HepG2 (cell line): ENCODE measurements around the gene RPS25. TPM values are rescaled to one million over a fixed set of nuclear protein-coding genes. Genes with fewer than 3 reads are reported as not detected.
A peak's percentile ranks its signal among the peaks of the same experiment; 100 is the strongest.

Experiments used
- ERF ChIP-seq: IDR thresholded peaks from 2 replicates; pipeline ENCODE4 v1.6.1; 2018; ENCODE audit warnings: missing biosample characterization, missing genetic modification reagents
- HNF4A ChIP-seq: sonication (generic); formaldehyde crosslinking; IDR thresholded peaks from 2 replicates; pipeline ENCODE4 v1.4.0; 2020; ENCODE audit warnings: missing genetic modification reagents
- HOXA3 ChIP-seq: sonication (generic); formaldehyde crosslinking; IDR thresholded peaks from 2 replicates; pipeline ENCODE4 v1.5.0; 2020; ENCODE audit warnings: missing genetic modification reagents
- HOXA5 ChIP-seq: sonication (generic); formaldehyde crosslinking; IDR thresholded peaks from 2 replicates; pipeline ENCODE4 v1.4.0; 2020; ENCODE audit warnings: missing genetic modification reagents
- SOX6 ChIP-seq, 2 experiments: fragments of 450-650 bp in 1 of 2; sonication (generic) in 1 of 2; formaldehyde crosslinking in 1 of 2; IDR thresholded peaks; 2 replicates each; pipeline versions ENCODE4 v1.4.0 to v1.6.1; 2017 to 2020; ENCODE audit warnings: antibody characterized with exemption in 1 of 2, mild to moderate bottlenecking in 1 of 2, missing genetic modification reagents in 1 of 2
- ZNF17 ChIP-seq: sonication (generic); formaldehyde crosslinking; IDR thresholded peaks from 2 replicates; pipeline ENCODE4 v1.5.0; 2020; ENCODE audit warnings: mild to moderate bottlenecking, missing genetic modification reagents
- polyA plus RNA-seq, 8 experiments: library from polyadenylated mRNA; depleted of rRNA in 3 of 8; stranded (reverse) in 7 of 8; unstranded in 1 of 8; fragments of >200 nt; fragmentation: Illumina TruSeq in 4 of 8; extraction: Trizol in 4 of 8; gene quantifications; 2 replicates each; pipeline versions ENCODE4 v1.2.1 to v1.2.3, GENCODE V29; 2011 to 2016; ENCODE audit warnings: low read depth in 4 of 8, missing spikeins in 1 of 8, mixed read lengths in 1 of 8; ENCODE audit not compliant: insufficient read depth in 1 of 8
- total RNA-seq, 5 experiments: library from RNA; depleted of rRNA; stranded (reverse); fragments of >200 nt; fragmentation: Illumina TruSeq; extraction: Trizol; gene quantifications; 2 replicates each; pipeline ENCODE4 v1.2.3, GENCODE V29; 2016; ENCODE audit warnings: low read depth in 1 of 5
- TF ChIP-seq, protein P1 (sequence below): sonication (generic); formaldehyde crosslinking; IDR thresholded peaks from 2 replicates; pipeline ENCODE4 v1.4.0; 2020; ENCODE audit warnings: mild to moderate bottlenecking, missing genetic modification reagents, borderline replicate concordance
- TF ChIP-seq, protein P2 (sequence below): sonication (generic); formaldehyde crosslinking; IDR thresholded peaks from 2 replicates; pipeline ENCODE4 v1.8.0; 2022; ENCODE audit warnings: mild to moderate bottlenecking, missing genetic modification reagents, moderate library complexity
- TF ChIP-seq, protein P3 (sequence below): sonication (generic); formaldehyde crosslinking; IDR thresholded peaks from 2 replicates; pipeline ENCODE4 v1.5.0; 2020; ENCODE audit warnings: missing genetic modification reagents
- TF ChIP-seq, protein P4 (sequence below): sonication (generic); formaldehyde crosslinking; conservative IDR thresholded peaks from 2 replicates; pipeline ENCODE4 v1.4.0; 2020; ENCODE audit warnings: mild to moderate bottlenecking, missing genetic modification reagents, moderate library complexity
- TF ChIP-seq, protein P5 (sequence below): sonication (generic); formaldehyde crosslinking; IDR thresholded peaks from 2 replicates; pipeline ENCODE4 v1.4.0; 2020; ENCODE audit warnings: missing genetic modification reagents, mild to moderate bottlenecking, borderline replicate concordance
- TF ChIP-seq, protein P6 (sequence below): IDR thresholded peaks from 2 replicates; pipeline ENCODE4 v1.6.1; 2016; ENCODE audit warnings: missing compliant biosample characterization, missing genetic modification reagents, borderline replicate concordance

The RPS25 gene
- total and polyA plus RNA-seq, 2 of the 13 experiments (the other 11 are each of a cell fraction or from before 2014, with no cell fraction given): 839 to 1,415 TPM

DNA sequence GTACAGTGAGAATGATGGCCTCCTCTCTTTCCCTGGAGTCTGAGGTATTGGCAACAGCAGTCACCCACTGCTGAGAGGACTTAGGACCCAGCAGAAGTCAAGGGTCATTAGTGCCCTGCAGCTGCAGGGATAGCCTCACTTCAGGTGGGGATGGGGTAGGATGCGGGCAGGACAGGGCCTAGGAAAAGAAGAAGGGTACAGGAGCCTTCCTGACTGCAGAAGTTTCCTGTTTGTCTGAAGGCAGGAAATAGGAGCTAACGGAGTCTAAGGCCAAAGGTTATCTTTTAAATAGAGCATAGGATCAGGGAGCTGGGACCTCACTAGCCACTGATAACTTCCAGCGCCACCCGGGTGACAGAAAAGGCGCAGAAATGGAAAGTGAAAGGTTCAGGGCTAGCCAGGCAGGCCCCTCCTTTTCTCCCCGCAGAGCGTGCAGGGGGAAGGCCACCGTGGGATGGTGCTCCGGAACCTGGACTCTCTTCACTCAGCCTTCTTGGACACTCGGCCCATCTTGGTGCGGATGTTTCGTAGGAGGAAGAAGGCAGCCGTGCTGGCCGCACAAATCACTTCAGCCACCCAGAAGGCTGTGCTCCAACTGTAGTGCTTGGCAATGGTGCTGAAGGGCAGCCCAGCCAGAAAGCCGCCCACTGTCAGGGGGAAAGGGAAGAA is 6.4 kb upstream of the RPS25 start (continued):
- TF ChIP-seq, protein P1, sequence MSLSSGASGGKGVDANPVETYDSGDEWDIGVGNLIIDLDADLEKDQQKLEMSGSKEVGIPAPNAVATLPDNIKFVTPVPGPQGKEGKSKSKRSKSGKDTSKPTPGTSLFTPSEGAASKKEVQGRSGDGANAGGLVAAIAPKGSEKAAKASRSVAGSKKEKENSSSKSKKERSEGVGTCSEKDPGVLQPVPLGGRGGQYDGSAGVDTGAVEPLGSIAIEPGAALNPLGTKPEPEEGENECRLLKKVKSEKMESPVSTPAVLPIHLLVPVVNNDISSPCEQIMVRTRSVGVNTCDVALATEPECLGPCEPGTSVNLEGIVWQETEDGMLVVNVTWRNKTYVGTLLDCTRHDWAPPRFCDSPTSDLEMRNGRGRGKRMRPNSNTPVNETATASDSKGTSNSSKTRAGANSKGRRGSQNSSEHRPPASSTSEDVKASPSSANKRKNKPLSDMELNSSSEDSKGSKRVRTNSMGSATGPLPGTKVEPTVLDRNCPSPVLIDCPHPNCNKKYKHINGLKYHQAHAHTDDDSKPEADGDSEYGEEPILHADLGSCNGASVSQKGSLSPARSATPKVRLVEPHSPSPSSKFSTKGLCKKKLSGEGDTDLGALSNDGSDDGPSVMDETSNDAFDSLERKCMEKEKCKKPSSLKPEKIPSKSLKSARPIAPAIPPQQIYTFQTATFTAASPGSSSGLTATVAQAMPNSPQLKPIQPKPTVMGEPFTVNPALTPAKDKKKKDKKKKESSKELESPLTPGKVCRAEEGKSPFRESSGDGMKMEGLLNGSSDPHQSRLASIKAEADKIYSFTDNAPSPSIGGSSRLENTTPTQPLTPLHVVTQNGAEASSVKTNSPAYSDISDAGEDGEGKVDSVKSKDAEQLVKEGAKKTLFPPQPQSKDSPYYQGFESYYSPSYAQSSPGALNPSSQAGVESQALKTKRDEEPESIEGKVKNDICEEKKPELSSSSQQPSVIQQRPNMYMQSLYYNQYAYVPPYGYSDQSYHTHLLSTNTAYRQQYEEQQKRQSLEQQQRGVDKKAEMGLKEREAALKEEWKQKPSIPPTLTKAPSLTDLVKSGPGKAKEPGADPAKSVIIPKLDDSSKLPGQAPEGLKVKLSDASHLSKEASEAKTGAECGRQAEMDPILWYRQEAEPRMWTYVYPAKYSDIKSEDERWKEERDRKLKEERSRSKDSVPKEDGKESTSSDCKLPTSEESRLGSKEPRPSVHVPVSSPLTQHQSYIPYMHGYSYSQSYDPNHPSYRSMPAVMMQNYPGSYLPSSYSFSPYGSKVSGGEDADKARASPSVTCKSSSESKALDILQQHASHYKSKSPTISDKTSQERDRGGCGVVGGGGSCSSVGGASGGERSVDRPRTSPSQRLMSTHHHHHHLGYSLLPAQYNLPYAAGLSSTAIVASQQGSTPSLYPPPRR (CRISPR knock-in tag): peak; percentile 57; the same call in 1 of the 2 replicates
- TF ChIP-seq SOX6 (IDR thresholded peaks at IDR 0.05): no peak
- peak; percentile 44 for TF ChIP-seq SOX6 (CRISPR knock-in tag; IDR thresholded peaks at IDR 0.05)
- peak; percentile 67 for TF ChIP-seq HOXA3 (CRISPR knock-in tag)
- TF ChIP-seq, protein P2, sequence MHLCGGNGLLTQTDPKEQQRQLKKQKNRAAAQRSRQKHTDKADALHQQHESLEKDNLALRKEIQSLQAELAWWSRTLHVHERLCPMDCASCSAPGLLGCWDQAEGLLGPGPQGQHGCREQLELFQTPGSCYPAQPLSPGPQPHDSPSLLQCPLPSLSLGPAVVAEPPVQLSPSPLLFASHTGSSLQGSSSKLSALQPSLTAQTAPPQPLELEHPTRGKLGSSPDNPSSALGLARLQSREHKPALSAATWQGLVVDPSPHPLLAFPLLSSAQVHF (CRISPR knock-in tag): no peak
- TF ChIP-seq, protein P3, sequence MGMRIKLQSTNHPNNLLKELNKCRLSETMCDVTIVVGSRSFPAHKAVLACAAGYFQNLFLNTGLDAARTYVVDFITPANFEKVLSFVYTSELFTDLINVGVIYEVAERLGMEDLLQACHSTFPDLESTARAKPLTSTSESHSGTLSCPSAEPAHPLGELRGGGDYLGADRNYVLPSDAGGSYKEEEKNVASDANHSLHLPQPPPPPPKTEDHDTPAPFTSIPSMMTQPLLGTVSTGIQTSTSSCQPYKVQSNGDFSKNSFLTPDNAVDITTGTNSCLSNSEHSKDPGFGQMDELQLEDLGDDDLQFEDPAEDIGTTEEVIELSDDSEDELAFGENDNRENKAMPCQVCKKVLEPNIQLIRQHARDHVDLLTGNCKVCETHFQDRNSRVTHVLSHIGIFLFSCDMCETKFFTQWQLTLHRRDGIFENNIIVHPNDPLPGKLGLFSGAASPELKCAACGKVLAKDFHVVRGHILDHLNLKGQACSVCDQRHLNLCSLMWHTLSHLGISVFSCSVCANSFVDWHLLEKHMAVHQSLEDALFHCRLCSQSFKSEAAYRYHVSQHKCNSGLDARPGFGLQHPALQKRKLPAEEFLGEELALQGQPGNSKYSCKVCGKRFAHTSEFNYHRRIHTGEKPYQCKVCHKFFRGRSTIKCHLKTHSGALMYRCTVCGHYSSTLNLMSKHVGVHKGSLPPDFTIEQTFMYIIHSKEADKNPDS: 0 out of 2 replicates have a peak, but pooled peaks have one; percentile 37
- no peak for TF ChIP-seq HOXA5 (CRISPR knock-in tag)
- TF ChIP-seq, protein P4, sequence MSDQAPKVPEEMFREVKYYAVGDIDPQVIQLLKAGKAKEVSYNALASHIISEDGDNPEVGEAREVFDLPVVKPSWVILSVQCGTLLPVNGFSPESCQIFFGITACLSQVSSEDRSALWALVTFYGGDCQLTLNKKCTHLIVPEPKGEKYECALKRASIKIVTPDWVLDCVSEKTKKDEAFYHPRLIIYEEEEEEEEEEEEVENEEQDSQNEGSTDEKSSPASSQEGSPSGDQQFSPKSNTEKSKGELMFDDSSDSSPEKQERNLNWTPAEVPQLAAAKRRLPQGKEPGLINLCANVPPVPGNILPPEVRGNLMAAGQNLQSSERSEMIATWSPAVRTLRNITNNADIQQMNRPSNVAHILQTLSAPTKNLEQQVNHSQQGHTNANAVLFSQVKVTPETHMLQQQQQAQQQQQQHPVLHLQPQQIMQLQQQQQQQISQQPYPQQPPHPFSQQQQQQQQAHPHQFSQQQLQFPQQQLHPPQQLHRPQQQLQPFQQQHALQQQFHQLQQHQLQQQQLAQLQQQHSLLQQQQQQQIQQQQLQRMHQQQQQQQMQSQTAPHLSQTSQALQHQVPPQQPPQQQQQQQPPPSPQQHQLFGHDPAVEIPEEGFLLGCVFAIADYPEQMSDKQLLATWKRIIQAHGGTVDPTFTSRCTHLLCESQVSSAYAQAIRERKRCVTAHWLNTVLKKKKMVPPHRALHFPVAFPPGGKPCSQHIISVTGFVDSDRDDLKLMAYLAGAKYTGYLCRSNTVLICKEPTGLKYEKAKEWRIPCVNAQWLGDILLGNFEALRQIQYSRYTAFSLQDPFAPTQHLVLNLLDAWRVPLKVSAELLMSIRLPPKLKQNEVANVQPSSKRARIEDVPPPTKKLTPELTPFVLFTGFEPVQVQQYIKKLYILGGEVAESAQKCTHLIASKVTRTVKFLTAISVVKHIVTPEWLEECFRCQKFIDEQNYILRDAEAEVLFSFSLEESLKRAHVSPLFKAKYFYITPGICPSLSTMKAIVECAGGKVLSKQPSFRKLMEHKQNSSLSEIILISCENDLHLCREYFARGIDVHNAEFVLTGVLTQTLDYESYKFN (CRISPR knock-in tag): peak; percentile 53; the same call in 1 of the 2 replicates
- TF ChIP-seq ZNF17 (CRISPR knock-in tag): no peak
- TF ChIP-seq, protein P5, sequence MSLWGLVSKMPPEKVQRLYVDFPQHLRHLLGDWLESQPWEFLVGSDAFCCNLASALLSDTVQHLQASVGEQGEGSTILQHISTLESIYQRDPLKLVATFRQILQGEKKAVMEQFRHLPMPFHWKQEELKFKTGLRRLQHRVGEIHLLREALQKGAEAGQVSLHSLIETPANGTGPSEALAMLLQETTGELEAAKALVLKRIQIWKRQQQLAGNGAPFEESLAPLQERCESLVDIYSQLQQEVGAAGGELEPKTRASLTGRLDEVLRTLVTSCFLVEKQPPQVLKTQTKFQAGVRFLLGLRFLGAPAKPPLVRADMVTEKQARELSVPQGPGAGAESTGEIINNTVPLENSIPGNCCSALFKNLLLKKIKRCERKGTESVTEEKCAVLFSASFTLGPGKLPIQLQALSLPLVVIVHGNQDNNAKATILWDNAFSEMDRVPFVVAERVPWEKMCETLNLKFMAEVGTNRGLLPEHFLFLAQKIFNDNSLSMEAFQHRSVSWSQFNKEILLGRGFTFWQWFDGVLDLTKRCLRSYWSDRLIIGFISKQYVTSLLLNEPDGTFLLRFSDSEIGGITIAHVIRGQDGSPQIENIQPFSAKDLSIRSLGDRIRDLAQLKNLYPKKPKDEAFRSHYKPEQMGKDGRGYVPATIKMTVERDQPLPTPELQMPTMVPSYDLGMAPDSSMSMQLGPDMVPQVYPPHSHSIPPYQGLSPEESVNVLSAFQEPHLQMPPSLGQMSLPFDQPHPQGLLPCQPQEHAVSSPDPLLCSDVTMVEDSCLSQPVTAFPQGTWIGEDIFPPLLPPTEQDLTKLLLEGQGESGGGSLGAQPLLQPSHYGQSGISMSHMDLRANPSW: no peak
- peak; percentile 89 for TF ChIP-seq HNF4A (CRISPR knock-in tag)
- TF ChIP-seq, protein P6, sequence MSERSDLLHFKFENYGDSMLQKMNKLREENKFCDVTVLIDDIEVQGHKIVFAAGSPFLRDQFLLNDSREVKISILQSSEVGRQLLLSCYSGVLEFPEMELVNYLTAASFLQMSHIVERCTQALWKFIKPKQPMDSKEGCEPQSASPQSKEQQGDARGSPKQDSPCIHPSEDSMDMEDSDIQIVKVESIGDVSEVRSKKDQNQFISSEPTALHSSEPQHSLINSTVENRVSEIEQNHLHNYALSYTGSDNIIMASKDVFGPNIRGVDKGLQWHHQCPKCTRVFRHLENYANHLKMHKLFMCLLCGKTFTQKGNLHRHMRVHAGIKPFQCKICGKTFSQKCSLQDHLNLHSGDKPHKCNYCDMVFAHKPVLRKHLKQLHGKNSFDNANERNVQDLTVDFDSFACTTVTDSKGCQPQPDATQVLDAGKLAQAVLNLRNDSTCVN (CRISPR knock-in tag): no peak
- TF ChIP-seq ERF (CRISPR knock-in tag): 0 out of 2 replicates have a peak, but pooled peaks have one; percentile 44
